Activated CD8-positive, alpha-beta memory T cell treated with anti-CD3 and anti-CD28 coated beads for 1 hour (primary cell): ENCODE data around the gene TM7SF2.

Experiments
- DNase-seq, 2 donors: peaks; one replicate each; pipeline ENCODE4 v3.0.0-alpha.2; 2020; ENCODE audit warnings: low read depth in 1 of 2; ENCODE audit errors: extremely low read depth in 1 of 2

Gene TM7SF2

DNA sequence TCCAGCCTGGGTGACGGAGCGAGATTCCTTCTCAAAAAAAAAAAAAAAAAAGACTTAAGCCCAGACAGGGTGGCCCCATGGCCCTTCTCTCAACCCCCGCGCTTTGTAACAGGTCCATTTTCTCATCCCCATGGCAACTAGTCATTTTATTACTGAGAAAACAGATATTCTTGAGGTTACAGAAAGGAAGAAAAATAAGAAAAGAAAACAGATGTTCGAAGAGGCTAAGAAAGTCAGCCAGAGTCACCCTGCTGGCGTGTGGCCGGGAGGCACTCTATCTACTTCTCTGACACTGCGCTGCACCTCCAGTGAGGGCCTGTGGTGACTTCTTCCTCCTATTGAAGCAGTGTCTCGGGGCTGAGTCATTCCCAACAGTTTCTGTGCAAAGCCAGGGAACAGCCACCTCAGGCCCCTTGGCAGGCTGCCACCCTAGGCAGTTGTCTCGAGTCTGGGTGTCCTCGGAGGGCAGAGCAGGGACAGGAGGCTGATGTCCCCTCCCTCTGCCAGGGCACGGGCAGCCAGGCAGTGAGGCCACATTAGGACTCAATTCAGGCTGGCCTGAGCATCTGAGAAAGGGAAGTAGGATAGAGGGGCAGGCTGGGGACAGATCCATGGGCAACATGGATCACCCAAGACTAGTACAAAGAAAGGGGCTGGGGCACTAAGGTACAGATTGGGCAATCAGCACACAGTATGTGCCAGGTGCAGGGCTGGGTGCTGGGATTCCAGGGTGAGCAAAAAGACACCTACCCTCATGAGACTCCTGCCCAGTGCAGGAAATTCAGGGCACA, 39.0 kb downstream of the TM7SF2 start:
- DNase-seq: no peak

DNA sequence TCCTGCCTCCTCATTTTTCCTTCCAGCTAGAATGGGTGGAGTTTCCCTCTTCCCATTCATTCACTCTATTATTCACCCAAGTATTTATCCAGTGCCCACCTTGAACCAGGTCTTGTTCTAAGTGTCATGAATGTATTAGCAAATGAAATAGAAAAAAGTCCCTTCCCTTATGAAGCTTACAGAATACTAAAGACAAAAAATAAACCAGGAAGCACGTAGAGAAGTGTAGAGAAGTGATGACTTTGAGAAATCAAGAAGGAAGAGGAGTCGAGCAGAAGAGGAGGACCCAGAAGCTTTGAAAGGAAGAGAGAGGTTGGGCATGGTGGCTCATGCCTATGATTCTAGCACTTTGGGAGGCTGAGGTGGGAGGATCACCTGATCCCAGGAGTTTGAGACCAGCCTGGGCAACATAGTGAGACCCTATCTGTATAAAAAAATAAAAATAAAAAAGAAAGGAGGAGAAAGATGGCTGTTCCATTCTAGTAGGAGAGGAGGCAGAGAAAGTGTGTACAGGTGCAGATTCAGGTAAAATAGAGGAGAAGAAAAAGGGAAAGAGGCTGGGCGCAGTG, 39.7 kb downstream of the TM7SF2 start:
- no peak for DNase-seq

DNA sequence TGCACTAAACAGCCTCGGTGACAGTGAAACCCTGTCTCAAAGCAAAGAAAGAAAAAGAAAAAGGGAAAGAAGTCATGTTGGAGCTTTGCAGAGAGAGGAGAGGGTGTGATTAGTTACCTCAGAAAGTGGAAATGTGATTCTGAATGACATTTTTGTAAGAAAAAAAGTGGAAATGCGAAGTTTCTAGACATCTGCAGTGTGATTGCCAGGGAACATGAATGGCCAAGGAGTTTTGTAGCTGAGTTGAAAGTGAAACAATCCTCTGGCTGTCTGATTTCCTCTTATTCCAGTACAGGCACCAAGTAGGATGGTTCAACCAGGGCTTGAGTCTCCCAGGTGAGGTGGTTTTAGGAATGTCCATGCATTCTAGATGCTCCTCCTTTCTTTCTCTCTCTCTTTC, 40.5 kb downstream of the TM7SF2 start:
- no peak for DNase-seq

DNA sequence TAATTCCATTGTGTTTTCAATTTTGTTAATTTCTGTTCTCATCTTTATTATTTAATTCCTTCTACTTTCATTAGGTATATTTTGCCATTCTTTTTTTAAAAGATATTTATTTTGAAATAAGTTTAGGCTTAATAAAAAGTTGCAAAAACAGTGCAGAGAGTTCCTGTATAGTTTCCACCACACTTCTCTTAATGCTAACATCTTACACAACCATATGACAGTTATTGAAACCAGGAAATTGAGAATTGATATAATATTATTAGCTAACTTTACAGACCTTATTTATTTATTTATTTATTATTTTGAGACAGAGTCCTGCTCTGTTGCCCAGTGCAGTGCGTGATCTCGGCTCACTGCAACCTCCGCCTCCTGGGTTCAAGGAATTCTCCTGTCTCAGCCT, 44.6 kb downstream of the TM7SF2 start:
- DNase-seq: no peak

DNA sequence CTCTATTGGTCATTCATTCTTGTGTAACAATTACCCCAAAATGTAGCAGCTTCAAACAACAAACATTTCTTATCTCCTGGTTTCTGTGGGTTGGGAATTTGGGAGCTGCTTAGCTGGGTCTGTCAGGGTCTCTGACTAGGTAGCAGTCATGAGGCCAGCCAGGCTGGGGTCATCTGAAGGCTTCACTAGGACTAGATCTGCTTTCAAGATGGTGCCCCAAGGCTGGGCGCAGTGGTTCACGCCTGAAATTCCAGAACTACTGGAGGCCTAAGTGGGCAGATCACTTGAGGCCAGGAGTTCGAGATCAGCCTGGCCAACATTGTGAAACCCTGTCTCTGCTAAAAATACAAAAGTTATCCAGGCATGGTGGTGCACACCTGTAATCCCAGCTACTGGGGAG, 45.3 kb downstream of the TM7SF2 start:
- DNase-seq: no peak

DNA sequence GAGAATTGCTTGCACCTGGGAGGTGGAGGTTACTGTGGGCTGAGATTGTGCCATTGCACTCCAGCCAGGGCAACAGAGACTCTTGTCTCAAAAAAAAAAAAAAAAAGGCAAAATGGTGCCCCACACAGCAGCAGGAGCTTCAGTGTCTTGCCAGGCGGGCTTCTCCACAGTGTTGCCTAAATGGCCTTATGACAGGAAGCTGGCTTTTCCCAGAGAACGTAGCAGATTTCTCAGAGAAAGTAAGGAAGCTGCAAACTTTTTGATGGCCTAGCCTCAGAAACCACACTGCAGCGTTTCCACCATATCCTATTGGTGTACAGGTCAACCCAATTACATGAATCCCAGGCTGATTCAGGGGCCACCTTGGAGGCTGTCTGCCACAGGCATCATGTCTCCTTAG, 45.7 kb downstream of the TM7SF2 start:
- DNase-seq: no peak

DNA sequence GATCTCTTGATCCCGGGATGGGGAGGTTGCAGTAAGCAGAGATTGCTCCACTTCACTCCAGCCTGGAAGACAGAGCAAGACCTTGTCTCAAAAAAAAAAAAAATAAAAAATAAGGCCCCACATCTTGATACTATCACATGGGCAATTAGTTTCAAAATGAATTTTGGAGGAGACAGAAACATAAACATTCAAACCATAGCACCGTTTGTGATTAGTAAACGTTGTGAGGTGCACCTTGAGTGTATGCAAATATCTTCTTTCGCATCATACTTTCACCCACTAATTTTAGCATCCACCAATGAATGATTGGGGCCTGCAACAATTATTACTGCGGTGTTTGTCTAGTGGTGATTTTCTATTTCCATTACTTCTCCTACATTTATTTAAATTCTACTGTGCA, 47.3 kb downstream of the TM7SF2 start:
- no peak for DNase-seq

DNA sequence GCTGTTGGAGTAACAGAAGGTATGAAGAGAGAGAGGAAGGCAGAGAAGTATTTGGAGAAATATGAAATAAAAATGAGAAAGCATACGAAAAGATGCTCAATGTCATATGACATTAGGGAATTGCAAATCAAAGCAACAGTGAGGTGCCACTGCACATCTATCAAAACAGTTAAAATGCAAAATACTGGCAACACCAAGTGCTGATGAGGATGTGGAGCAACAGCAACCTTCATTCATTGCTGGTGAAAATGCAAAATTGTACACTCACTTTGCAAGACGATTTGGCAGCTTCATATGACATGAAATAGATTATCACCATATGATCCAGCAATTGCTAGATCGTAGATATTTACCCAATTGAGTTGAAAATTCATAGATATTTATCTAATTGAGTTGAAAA, 49.0 kb downstream of the TM7SF2 start:
- no peak for DNase-seq

DNA sequence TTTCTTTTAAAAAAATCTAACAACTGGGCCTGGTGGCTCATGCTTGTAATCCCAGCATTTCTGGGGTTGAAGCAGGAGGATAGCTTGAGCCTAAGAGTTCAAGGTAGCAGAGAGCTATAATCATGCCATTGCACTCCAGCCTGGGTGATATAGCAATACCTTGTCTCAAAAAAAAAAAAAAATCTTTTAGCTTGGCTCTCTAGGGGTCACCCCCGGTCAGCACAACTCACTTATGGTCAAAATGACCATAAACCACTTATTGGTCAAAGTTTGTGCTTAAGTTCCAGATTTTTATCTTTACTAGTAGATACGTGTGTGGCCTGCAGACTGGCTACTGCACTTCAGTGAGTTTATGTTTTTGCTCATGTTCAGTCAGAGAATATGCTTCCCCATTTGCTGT, 52.0 kb downstream of the TM7SF2 start:
- DNase-seq: no peak
